ENCODE data around the gene JUP.

Gene JUP

DNA sequence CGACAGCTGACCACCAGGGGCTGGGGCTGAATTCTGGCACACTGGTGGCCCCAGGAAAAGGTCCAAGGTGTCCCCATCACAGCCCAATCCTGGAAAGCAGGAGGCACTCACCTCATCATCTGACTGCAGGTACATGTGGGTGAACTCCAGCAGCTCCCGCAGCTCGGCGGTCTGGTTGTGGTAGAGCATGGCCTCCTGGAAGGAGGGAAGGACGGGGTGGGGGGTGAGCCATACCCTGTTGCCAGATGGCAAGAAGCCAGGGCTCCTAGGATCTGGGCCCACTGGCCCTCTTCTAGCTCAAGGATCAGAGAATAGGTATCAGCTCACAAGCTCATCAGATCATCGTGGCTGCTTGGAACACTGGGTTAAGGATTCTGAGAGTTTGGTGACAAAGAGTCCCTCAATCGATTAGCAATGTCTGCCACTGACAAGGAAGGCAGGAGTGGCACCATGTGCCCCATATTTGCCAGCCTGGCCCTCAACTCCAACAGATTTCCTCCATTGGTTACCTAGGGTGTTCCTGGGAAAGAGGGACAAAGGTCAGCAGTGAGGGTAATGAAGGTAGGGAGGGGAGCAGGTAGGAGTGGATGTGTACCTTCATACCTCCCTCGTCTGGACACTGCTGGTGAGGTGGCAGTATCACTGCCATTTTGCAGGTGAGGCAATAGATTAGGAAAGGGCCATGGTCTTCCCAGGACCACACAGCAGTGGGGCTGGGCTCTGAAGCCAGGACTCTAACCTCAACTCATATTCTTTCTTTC is 20.4 kb upstream of the JUP start:
- no peak for DNase-seq

DNA sequence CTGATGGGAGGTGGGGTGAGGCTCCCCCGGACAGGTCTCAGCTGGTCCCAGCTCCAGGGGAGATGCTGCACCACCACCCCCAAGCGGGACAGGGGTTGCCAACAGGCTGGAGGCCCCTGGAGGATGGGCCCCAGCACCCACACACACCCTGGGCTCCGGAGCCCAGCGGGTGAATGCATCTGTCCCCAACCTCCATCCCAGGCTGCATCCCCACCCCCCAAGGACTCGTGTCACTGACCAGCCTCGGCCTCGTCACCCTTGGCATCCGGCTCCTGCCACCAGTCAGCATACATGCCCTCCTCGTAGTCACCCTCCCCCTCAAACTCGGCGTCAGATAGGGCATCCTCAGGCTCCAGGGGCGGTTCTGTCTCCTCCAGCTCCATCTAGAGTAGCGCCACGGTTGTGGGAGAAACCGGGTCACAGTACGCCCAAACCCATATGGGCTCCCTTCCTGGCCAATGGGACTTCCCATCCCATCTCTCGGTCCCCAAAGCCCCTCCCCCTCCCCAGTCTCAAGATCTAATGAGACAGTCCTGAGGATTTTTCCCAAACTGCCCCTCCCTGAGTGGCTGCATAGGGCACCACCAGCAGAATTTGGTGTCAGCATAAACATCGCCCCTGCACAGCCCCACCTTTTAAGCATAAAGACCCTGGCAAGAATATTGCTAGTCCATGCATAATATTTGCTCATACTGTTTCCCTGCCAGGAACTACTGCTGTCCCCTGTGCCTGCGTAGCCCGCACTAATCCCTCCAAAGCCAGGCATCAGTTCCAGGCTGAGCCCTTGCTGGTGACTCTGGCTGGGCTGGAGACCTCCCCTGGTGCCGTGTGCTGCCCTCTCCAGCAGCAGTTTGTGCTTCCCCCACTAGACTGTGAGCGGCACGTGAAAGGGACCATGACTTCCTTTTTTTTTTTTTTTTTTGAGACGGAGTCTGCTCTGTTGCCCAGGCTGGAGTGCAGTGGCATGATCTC is 16.8 kb upstream of the JUP start:
- DNase-seq = no peak

DNA sequence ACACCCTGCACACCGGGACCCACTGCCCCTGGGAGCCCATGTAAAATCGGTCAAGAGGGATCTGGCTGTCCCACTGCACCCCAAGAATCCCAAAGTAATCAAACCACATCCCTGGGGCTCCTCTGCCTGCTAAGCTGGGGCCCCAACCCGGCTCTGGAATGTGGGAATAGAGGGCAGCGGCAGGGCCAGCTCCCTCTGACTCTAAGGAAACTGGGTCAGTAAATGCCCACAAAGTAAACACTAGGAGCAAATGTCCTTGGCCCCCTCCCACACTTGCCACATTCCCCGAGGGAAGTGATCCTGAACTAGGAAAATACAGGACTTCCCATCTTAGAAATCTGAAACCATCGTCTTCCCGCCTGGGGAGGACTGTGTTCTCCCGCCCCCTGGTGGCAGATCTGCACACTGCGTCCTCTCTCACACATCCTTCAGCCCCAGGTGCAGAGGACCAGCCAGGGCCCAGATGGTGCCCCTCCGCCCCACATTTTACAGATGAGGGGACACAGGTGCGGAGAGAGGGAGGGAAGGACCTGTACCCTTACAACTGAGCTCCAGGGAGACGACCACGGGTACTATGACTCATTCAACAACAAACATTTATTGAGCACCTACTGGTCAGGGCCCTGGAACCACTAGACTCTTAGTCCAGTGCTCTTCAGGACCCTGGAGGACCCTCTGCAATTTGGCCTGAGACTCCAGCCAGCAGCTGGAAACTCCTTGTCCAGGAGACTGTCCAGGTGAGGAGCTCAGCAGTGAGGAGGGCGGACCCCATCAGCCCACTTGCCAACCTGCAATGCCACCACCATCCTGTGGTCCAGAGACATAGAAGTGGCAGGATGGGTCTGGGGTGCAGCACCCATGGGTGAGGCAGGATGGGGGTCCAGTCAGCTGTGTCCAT is 15.1 kb upstream of the JUP start:
- peak; percentile 90 for DNase-seq

DNA sequence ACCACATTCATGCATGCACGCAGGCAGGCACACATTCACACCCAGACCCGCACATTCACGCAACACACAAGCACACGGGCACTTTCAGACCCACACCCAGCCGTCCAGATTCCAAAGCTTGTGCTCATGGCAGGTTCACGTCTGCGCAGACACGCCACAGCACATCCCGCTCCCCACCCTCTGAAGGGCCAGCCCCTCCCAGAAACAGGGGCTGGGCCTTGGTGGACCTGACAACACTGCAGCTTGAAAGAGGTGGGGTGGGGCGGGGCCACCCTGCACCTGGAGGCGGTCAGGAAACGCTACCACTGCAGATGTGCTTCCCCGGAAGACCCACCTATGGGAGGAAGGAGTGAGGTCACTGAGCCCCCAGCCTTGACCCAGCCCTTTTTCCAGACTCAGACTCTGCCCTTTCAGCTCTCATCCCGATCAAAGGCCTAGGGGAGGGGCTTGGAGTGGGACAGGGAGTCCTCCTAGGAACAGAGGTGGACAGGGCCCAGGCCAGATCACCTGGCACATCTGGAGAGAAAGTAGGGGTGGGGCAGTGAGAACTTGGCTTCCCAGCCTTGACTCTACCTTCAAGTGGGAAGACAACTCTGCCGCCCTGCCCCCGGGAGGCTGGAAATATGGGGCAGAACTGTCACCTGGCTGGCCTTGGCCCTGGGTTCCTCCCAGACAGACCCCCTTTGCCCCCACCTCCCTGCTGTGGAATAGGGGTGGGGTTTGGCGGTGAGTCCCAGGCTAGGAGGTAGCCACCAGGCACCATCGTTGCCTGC is 14.3 kb upstream of the JUP start:
- DNase-seq = peak; percentile 37

DNA sequence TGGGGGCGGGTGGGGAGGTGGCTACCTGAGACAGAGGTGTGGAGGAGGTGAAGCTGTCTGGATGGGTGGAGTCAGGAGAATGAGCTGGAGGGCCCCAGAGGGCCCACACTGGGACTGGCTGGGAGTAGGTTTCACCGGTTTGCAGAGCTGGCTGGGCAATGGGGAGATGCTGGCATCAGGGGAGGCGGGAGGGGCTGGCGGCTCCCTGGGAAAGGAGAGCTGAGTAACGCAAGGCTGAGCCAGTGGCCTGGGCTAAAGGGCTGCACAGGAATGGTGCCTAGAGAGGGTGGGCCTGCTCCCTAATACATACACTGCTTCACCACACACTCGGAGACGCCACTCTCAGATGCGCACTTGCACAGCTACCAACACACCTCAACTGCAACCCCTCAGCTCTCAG is 12.9 kb upstream of the JUP start:
- DNase-seq = no peak

DNA sequence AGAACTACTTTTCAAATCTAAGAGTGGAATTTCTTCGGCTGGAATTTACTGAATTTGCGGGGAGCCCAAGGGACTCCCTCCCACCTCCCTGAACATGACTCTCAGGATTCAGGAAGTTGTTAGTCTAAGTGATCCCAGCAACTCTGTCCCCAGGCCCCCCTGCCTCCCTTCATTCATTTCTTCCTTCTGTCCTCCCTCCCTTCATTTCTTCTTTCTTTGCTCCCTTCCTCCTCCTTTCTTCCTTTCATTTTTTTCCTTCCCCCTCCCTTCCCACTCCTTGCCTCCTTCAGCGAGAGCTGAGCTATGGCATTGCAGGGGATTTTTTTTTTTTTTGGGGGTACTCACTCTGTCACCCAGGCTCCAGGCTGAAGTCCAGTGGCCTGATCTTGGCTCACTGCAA is 10.9 kb upstream of the JUP start:
- DNase-seq = no peak

DNA sequence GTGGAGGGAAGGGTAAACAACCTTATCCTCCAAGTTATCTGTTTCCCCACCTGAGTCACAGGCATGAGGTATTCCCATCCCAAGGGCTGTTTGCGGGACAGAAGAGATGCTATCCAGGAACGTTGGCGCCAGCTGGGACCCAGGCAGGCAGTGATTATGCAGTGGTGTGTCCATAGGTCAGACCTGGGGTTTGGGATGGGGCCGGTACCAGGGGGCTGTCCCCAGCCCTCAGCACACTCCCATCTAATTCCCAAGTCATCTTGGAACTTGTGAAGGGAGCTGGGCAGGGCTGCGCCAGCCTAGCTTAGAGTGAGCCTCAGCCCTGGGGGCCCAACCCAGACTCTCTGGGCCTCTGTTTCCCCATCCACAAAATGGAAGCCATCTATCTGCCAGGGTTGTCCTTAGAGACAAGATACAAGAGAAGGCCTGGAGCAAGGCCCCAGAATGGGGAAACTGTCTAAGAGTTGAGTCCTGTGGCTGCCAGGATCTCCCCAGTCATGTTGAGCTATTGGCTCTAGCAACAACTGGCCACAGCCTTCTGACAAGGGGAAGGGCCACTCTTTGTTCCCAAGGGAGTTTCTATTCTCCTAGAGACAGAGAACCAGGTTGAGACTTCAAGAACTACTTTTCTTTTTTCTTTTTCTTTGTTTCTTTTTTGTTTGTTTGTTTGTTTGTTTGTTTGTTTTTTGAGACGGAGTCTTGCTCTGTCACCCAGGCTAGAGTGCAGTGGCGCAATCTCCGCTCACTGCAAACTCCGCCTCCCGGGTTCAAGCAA is 9.8 kb upstream of the JUP start:
- DNase-seq = no peak

DNA sequence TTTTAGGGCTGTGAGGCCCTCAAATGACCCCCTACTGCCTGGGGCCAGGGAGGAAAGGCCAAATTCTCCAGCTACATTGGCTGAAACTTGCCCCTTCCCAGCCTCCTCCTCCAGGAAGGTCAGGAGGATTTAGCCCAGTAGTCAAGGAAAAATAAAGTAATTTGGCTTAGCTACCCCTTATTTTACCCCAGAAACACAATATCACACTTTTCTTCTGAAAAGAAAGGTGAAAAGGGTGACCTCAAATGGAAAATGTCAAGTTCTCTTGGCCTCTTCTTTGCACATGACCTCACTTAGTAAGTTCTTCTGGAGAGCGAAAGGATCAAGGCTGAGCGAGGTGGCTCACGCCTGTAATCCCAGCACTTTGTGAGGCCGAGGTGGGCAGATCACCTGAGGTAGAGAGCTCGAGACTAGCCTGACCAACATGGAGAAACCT is 8.0 kb upstream of the JUP start:
- DNase-seq = no peak

DNA sequence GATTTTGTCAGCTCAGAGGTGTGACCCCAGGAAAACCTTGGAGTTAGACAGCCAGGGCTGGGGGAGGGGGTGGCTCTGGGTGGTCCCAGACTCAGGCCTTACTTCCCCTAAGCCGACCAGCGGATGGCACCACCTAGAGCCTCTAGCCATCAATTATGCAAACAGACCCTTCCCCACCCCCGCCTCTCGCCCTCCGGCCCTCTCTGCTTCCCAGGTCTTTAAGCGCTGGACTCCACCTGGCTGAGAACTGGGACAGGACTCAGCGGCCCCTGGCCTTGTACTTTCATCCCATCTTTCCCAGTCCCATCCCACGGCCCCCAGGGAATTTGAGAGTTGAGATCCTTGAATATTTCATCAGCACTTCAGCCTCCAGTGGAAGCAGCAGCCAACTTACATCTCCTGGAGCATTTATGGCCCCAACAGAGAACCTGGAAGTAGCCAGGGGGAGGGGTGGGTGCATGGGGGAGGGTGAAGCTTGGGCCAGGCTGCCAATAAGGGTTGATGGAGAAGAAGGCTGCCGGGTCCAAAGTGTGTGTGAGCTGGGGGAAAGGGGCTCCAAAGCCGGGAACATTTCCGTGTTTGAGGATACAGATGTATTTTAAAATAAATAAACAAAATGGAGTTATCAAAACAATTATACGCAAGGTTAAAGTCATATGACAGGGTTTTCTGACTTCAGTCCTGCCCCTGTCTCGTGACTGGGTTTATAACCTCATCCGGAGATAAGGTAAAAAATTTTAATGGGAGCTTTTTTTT is 7.5 kb upstream of the JUP start:
- DNase-seq = peak; percentile 61

DNA sequence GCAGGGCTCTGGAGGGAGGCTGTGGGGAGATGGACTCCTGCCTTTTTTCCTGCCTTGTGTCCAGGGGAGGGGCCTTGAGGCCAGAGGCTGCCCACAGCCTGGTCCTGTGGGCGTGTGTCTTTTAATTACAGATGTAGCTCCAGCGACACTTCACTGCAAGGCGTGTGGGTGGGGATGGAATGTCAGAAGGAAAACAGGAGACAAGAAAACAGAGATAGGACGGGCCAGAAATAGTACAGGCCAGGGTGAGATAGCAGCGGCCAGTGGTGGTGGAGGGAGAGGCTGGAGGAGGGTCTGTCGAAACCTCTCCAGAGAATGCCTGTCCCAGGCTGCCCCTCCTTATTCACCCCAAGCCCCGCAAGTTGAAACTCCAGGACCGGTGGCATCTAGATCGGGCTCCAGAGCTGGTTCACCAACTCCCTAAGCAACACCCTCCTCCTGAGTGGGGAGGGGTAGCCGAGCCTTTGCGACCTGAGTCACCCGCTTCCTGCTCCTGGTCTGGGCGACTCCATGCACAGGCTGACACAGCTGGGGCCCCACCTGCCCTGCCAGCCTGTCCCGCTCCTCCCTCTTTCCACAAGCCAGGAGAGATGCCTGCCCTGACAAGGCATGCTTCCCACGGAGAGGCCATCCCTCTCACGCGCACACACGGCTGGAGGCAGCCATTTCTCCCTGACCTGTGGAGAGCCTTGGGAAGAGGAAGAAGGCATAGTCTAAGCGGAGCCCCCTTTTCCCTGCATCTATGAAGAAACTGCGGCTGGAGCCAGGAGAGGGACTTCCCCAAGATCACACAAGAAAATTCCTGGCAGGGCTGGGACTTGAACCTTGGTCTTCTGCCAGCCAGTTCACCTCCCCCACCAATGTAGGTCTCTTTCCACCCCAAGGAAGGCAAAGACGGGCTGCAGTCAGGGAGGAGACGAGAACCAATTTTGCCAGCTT is 6.6 kb upstream of the JUP start:
- no peak for DNase-seq

DNA sequence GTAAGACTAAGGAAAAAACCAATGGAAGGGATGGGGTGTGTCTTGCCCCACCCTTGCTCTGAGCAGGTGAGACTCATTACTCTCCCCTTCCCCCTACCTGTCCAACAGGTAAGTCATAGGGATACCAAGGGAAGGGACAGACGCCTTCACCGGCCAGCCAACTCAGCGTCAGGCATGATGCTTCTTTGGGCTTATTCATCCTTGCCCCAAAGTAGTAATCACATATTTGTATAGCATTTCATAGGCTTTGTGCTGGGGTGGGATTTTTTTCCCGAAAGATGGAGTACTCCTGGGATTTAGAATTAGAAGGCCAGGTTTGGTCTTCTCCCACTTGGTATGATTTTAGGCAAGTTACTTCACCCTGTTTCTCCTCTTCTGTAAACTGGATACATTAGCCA is 509 bp upstream of the JUP start:
- no peak for DNase-seq

DNA sequence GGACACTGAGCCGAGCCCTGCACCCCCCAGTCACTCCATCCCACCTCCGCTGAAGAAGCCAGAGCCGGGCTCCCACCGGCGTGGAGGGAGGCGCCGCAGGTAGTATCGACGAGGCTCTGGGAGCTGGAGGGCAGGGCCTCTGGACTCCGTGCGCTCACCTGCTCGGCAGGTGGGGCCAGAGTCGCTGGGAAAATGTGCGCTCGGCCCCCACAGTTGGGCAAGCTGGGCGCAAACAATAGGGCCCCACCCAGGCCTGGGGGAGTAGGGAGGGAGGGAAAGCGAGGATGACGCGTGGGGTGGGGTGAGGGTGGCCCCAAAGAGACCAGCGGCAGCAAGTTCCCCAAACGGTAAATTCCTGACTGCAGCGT is 668 bp downstream of the JUP start:
- no peak for DNase-seq

DNA sequence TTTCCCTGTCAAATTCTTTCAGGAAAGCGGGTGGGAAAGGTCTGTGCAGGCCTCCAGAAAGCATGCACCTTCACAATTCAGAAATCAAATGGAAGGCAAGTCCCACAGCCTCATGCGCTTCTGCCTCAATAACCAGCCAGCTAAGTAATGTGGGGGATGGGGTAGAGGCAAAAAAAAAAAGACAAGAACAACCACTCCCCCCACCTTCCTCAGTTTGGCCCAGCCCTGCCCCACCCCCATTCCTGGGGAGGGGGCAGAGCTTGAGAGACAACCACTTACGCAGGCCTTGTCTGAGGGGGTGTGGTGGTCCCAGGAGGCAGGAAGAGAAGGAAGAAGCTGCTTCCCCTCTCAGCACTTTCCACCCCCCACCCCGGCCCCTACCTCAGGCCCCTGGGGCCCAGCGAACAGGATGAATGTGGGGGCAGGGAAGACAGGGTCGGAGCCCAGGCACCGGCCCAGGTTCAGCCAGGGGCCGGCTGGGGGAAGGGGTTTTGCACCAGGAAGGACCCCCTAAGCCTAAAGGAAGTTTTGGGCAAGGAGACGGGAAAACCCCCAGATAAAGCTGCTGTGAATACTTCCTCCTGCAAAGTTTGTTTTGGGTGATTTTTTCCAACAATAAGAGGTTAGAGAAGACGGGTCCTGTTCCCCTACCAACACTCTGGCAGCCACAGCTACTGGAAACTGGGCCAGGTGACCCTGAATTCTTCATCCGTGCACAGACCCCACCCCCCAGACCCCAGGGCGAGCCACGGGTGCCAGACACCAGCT is 1.2 kb downstream of the JUP start:
- DNase-seq = peak; percentile 56

DNA sequence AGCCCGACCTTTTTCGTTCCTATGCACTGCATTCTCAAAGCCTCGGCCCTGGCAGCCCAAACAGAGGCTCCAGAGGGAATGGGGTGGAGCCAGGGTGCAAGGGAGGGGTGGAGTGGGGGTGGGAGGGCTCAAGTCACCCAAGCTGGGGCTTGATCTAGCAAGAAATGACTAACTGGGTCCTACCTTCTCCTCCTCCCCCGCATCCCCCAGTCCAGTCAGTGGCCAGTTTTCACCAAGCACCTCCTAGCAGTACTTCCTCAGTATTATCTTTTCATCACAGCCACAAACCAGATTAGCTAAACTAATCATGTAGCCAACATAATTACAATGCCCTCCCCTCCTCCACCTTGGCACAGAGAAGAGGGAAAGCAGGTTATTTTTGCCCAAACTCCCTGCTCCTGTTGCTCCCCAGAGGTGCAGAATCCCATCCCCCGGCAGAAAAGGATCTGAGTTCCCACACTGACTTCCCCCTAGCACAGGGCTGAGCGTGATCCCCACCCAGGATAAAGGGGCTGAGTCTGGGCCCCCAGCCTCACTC is 2.2 kb downstream of the JUP start:
- DNase-seq = no peak

DNA sequence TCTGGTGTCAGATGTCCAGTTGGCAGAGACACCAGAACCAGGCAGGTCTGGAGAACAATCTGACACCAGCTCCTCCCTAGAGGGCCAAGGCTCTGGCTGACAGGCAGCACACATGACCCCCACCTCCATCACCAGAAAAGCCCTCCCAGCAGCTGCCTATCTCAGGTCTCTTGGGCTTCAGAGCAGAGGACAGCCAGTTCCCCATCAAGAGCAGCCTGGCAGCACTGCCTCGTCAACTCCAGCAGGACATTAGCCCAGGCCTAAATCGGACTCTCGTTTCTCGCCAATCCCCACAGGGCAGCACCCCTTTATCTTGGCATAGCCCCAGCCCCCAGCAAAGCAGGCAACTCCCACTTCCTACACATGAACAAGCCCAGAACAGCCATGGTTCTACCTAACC is 4.4 kb downstream of the JUP start:
- peak; percentile 49 for DNase-seq

DNA sequence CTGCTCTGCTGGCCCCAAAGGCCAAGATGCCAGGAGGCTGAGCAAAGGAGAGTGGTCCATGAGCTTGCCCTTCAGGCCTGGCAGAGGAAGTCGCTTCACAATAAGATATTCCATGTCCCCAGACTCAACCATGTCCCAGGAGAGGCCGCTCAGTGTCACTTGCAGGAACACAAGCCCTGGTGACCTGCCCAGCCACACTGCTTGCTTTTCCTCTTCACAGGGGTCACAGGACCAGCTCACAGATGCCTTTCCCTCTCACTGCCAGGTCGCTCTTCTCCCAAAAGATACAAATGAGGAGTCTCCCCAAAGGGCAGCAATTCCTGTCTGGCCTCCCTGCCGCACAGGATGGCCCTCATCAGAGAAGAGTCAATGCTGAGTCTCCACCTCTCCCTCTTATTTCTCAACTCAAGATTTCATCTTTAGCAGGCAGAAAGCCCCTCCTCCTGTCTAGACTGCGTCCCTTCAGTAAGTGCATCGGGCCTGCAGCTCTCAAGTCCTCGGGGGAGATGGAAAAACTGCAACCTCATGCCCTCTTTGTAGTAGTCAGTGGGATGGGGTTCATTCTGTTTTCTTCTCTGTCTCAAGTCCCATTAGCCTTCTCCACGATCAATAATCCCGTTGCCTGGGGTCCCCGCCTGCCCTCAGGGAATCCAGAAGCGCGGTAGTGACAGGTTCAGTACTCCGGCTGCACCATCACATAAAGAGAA is 5.0 kb downstream of the JUP start:
- peak; percentile 56 for DNase-seq

DNA sequence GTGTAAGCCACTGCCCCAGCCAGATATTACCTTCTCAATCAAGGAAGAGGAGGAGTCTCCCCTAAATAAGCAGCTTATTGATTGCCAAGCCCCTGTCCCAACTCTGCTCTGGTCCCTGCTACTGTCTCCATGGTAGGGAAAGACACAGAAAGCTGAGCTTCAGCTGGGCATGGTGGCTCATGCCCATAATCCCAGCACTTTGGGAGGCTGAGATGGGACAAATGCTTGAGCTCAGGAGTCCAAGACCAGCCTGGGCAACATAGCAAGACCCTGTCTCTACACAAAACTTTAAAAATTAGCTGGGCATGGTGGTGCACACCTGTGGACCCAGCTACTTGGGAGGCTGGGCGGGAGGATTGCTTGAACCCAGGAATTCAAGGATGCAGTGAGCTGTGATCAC is 6.6 kb downstream of the JUP start:
- no peak for DNase-seq

All from retina (tissue), 1 donor.